Neural cell (in vitro differentiated cells): Measurements from ENCODE around the gene EPHA2. TPM values are rescaled to one million over a fixed set of nuclear protein-coding genes. Genes with fewer than 3 reads are reported as not detected.

Experiments used
- H2AFZ ChIP-seq: fragments of 200-600, 300-800 bp; sonication (generic), shearing (Covaris generic); 2 replicates; pipeline ENCODE4 v1.6.0; 2014; ENCODE audit warnings: low read depth, mild to moderate bottlenecking, antibody characterized with exemption, low read length, moderate library complexity
- H3F3A ChIP-seq: fragments of 200-600 bp; shearing (Covaris generic); 2 replicates; pipeline ENCODE4 v1.6.1; 2016; ENCODE audit warnings: mild to moderate bottlenecking, moderate library complexity, mixed read lengths, antibody characterized with exemption, low read length; ENCODE audit not compliant: insufficient read depth, poor library complexity, severe bottlenecking
- H3K27ac ChIP-seq: fragments of 200-600, 300-800 bp; sonication (generic), shearing (Covaris generic); 2 replicates; pipeline ENCODE4 v1.5.1; 2014; ENCODE audit warnings: mild to moderate bottlenecking, low read length, moderate library complexity
- H3K27me3 ChIP-seq: fragments of 300-800, 200-600 bp; sonication (generic), shearing (Covaris generic); 2 replicates; pipeline ENCODE4 v1.6.0; 2014; ENCODE audit warnings: mild to moderate bottlenecking, low read depth, low read length, moderate library complexity; ENCODE audit not compliant: insufficient read depth
- H3K36me3 ChIP-seq: fragments of 300-800, 200-600 bp; sonication (generic), shearing (Covaris generic); 2 replicates; pipeline ENCODE4 v1.5.1; 2014; ENCODE audit warnings: mild to moderate bottlenecking, antibody characterized with exemption, low read length, moderate library complexity; ENCODE audit not compliant: insufficient read depth
- H3K4me2 ChIP-seq: fragments of 300-800, 200-600 bp; sonication (generic), shearing (Covaris generic); 2 replicates; pipeline ENCODE4 v1.6.0; 2014; ENCODE audit warnings: mild to moderate bottlenecking, low read length
- H3K4me3 ChIP-seq: fragments of 300-800, 200-600 bp; sonication (generic), shearing (Covaris generic); 2 replicates; pipeline ENCODE4 v1.5.1; 2014; ENCODE audit warnings: mild to moderate bottlenecking, low read length, moderate library complexity
- H3K79me2 ChIP-seq: fragments of 200-600 bp; shearing (Covaris generic); replicated peaks from 2 replicates; pipeline ENCODE4 v1.6.0; 2014; ENCODE audit warnings: mild to moderate bottlenecking, low read length, moderate library complexity; ENCODE audit not compliant: insufficient read depth
- H3K9ac ChIP-seq: fragments of 300-800, 200-600 bp; sonication (generic), shearing (Covaris generic); 2 replicates; pipeline ENCODE4 v1.6.1; 2016; ENCODE audit warnings: mild to moderate bottlenecking, low read length, mixed read lengths
- H3K9me2 ChIP-seq: fragments of 200-600 bp; shearing (Covaris generic); 2 replicates; pipeline ENCODE4 v1.6.1; 2016; ENCODE audit warnings: mild to moderate bottlenecking, low read length, mixed read lengths; ENCODE audit not compliant: insufficient read depth
- H3K9me3 ChIP-seq: fragments of 200-600, 300-800 bp; sonication (generic), shearing (Covaris generic); 2 replicates; pipeline ENCODE4 v1.6.1; 2016; ENCODE audit warnings: mild to moderate bottlenecking, mixed run types, low read length, moderate library complexity, mixed read lengths
- H4K20me1 ChIP-seq: fragments of 200-600 bp; shearing (Covaris generic); 2 replicates; pipeline ENCODE4 v1.6.1; 2016; ENCODE audit warnings: mild to moderate bottlenecking, mixed run types; ENCODE audit not compliant: insufficient read depth
- EP300 ChIP-seq: fragments of 450-650 bp; conservative IDR thresholded peaks from 2 replicates; pipeline ENCODE4 v1.6.1; 2014; ENCODE audit warnings: antibody characterized with exemption, mild to moderate bottlenecking, moderate library complexity; ENCODE audit not compliant: poor library complexity, severe bottlenecking
- EZH2 ChIP-seq: fragments of 200-600, 300-800 bp; shearing (Covaris generic), sonication (generic); IDR thresholded peaks from 2 replicates; pipeline ENCODE4 v1.6.1; 2014; ENCODE audit warnings: antibody characterized with exemption, low read length, borderline replicate concordance, mild to moderate bottlenecking; ENCODE audit not compliant: insufficient read depth, poor library complexity, severe bottlenecking
- MXI1 ChIP-seq: fragments of 450-650 bp; conservative IDR thresholded peaks from 2 replicates; pipeline ENCODE4 v1.6.1; 2014; ENCODE audit warnings: antibody characterized with exemption, mild to moderate bottlenecking; ENCODE audit not compliant: poor library complexity, severe bottlenecking
- POLR2AphosphoS5 ChIP-seq: IDR thresholded peaks from 2 replicates; pipeline ENCODE4 v1.6.1; 2012
- RAD21 ChIP-seq: fragments of 450-650 bp; conservative IDR thresholded peaks from 2 replicates; pipeline ENCODE4 v1.6.1; 2014; ENCODE audit warnings: antibody characterized with exemption, mild to moderate bottlenecking, moderate library complexity
- REST ChIP-seq: IDR thresholded peaks from 2 replicates; pipeline ENCODE4 v1.6.1; 2012; ENCODE audit warnings: borderline replicate concordance
- SMC3 ChIP-seq: fragments of 450-650 bp; conservative IDR thresholded peaks from 2 replicates; pipeline ENCODE4 v1.6.1; 2014; ENCODE audit warnings: antibody characterized with exemption, mild to moderate bottlenecking, moderate library complexity; ENCODE audit not compliant: poor library complexity
- TAF1 ChIP-seq: IDR thresholded peaks from 2 replicates; pipeline ENCODE4 v1.6.1; 2012; ENCODE audit warnings: low read depth
- polyA plus RNA-seq: library from polyadenylated mRNA; depleted of rRNA; stranded (reverse); fragments of >200 nt; gene quantifications from 2 replicates; pipeline ENCODE4 v1.2.3, GENCODE V29; 2014
- TF ChIP-seq, protein P1 (sequence below): fragments of 450-650 bp; IDR thresholded peaks from 2 replicates; pipeline ENCODE4 v1.5.1; 2014; ENCODE audit warnings: antibody characterized with exemption, mild to moderate bottlenecking, moderate library complexity; ENCODE audit not compliant: poor library complexity, severe bottlenecking

Gene EPHA2
- polyA plus RNA-seq, 1 donor from 2014 or later = 0.63 TPM

DNA sequence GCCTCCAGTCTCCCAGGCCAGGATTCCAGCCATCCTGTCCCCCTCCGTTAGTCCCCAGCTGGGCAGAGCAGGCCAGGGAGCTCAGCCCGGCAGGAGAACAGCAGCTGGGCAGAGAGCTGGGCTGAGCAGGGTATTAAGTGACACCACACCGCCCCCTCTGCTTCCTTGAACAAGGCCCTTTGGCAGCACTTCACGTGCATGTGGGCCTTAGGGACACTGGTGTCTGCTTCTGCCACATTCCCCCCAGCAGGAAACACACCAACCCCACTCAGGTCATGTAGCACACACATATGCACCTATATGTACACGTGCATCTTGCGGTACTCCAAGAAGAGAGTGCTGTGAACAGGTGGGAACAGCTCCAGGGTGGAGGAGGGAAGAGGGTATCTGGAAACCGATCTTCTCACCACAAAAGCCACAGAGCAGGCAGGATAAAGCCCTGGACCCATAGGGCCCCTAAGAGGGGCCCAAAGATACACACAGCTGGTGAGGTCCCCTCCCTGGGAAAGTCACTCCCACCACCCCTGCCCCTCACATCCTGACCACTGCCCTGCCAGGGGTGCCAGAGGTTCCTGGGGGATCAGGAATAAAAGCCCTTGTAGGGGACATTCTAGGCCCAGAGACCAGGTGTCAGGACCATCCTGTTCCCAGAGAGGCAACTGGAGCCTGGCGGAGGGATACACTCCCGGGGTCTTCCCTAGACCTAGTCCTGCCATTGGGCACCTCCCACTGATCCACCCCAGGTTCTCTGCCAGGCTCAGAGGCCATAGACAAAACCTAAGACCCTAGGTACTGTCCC is 4.5 kb downstream of the EPHA2 start:
- Histone ChIP-seq H3K27ac (no peak overlapping the region), H3F3A (no peaks in the 10 kb centered on the region), H3K4me3 (no peak overlapping the region), H3K9me3 (no peaks in the 10 kb centered on the region), H3K4me2 (no peak overlapping the region), H4K20me1 (no peaks in the 10 kb centered on the region), H3K79me2 (peaks cover 18% of the 10 kb centered on the region), H3K27me3 (peaks cover 22% of the 10 kb centered on the region), H3K36me3 (no peaks in the 10 kb centered on the region), H3K9me2 (no peaks in the 10 kb centered on the region), H3K9ac (no peak overlapping the region), H2AFZ (no peak overlapping the region)
- TF ChIP-seq POLR2AphosphoS5 (no peak), RAD21 (no peak), EZH2 (no peak), SMC3 (no peak), EP300 (no peak), REST (no peak), TAF1 (no peak), MXI1 (no peak)
- TF ChIP-seq, protein P1, sequence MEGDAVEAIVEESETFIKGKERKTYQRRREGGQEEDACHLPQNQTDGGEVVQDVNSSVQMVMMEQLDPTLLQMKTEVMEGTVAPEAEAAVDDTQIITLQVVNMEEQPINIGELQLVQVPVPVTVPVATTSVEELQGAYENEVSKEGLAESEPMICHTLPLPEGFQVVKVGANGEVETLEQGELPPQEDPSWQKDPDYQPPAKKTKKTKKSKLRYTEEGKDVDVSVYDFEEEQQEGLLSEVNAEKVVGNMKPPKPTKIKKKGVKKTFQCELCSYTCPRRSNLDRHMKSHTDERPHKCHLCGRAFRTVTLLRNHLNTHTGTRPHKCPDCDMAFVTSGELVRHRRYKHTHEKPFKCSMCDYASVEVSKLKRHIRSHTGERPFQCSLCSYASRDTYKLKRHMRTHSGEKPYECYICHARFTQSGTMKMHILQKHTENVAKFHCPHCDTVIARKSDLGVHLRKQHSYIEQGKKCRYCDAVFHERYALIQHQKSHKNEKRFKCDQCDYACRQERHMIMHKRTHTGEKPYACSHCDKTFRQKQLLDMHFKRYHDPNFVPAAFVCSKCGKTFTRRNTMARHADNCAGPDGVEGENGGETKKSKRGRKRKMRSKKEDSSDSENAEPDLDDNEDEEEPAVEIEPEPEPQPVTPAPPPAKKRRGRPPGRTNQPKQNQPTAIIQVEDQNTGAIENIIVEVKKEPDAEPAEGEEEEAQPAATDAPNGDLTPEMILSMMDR = no peak

- no peaks in the 10 kb centered on the region for H3K9me2 ChIP-seq
- no peak overlapping the region for H3K9ac ChIP-seq
- H4K20me1 ChIP-seq = no peaks in the 10 kb centered on the region
- no peak overlapping the region for H3K4me3 ChIP-seq
- no peak overlapping the region for H3K27ac ChIP-seq
- H3K79me2 ChIP-seq = peaks cover 18% of the 10 kb centered on the region
- no peaks in the 10 kb centered on the region for H3K9me3 ChIP-seq
- peaks cover 17% of the 10 kb centered on the region for H3K27me3 ChIP-seq
- no peaks in the 10 kb centered on the region for H3K36me3 ChIP-seq
- no peaks in the 10 kb centered on the region for H3F3A ChIP-seq
- H2AFZ ChIP-seq = no peak overlapping the region
- TF ChIP-seq POLR2AphosphoS5 = no peak
- TF ChIP-seq REST = no peak
- no peak for TF ChIP-seq EZH2
- no peak for TF ChIP-seq TAF1
- TF ChIP-seq EP300 = no peak
- no peak for TF ChIP-seq RAD21
- TF ChIP-seq MXI1 = no peak
- TF ChIP-seq SMC3 = no peak
- TF ChIP-seq, protein P1 = no peak
- no peak overlapping the region for H3K4me2 ChIP-seq
Observed at GRCh38 chr1:16150508-16150907, 5.4 kb downstream of the EPHA2 start.
